ENCODE data around the gene C16orf95.

DNA sequence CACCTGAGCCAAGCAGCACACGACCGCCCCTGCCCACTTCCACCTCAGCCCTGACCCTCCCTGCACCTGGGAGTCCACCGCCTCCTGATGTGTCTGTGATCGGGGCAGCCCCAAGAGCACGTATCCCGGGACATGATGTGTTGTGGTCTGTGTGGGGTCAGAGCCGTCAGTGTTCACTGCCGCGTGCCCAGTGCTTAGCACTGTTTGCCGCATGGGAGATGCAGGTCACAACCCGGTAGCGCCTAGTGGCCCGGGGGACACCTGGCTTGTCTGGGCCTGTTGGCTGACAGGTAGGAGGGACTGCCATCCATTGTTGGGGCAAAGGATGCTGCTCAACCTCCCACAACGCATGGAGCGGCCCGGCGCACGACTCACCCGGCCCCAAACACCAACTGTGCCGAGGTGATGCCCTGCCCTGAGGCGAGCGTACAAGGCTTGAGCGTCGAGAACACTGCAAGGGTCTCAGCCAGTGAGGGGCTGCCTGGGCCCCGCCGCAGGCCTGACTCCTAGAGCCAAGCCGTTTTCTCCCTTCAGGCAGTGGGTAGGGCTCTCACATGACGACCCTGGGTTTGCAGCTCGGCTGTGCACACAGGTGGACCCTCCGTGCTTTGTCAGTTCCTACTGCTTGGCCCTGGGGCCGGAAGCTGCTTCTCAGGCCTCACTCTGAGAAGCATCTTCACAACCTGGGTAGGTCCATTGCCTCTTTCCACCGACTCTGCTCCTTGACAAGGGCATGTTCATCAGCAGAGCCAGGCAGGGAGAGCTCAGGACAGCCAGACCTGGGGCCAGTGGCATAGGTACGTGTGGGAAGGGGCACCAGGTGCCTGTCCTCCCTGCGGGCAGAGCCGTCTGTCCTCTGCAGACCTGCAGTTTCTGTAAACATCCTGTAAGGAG lies 5.9 kb upstream of the C16orf95 start:
- TF ChIP-seq, protein P1, sequence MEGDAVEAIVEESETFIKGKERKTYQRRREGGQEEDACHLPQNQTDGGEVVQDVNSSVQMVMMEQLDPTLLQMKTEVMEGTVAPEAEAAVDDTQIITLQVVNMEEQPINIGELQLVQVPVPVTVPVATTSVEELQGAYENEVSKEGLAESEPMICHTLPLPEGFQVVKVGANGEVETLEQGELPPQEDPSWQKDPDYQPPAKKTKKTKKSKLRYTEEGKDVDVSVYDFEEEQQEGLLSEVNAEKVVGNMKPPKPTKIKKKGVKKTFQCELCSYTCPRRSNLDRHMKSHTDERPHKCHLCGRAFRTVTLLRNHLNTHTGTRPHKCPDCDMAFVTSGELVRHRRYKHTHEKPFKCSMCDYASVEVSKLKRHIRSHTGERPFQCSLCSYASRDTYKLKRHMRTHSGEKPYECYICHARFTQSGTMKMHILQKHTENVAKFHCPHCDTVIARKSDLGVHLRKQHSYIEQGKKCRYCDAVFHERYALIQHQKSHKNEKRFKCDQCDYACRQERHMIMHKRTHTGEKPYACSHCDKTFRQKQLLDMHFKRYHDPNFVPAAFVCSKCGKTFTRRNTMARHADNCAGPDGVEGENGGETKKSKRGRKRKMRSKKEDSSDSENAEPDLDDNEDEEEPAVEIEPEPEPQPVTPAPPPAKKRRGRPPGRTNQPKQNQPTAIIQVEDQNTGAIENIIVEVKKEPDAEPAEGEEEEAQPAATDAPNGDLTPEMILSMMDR (IDR thresholded peaks at IDR 0.05) = no peak
- TF ChIP-seq POLR2A (IDR thresholded peaks at IDR 0.05) = no peak

All from lower leg skin (tissue), 3 donors.